H1 (cell line): ENCODE data around the gene ACVR2B. TPM values are rescaled to one million over a fixed set of nuclear protein-coding genes. Genes with fewer than 3 reads are reported as not detected.

ENCODE experiments used
- CTCF ChIA-PET: fragments of 300-600 bp; sonication (Branson Sonifier 250); formaldehyde crosslinking; loops from one replicate; lab custom pipeline; 2021; ENCODE audit not compliant: partially characterized antibody; lab: Charles Lee
- POLR2A ChIA-PET: fragments of 300-600 bp; sonication (Branson Sonifier 250); formaldehyde crosslinking; loops from one replicate; lab custom pipeline; 2021; ENCODE audit warnings: inconsistent platforms; ENCODE audit not compliant: partially characterized antibody; lab: Charles Lee
- DNase-seq, 2 experiments: peaks; one replicate each; pipeline versions ENCODE4 v3.0.0 to v3.0.0-alpha.2; 2010 to 2022; ENCODE audit warnings: low spot score in 2 of 2, low read depth in 1 of 2, mixed read lengths in 1 of 2
- FAIRE-seq: peaks from 2 replicates; lab custom pipeline; 2011; peaks lifted over from hg19 to GRCh38; lab: Jason Lieb, UNC
- H2AFZ ChIP-seq: 2 replicates; pipeline ENCODE4 v1.8.1; 2012; ENCODE audit warnings: low read length, inconsistent platforms
- H2AK5ac ChIP-seq: 2 replicates; pipeline ENCODE4 v1.6.1; 2013; ENCODE audit warnings: low read depth, low read length
- H2BK120ac ChIP-seq: replicated peaks from 2 replicates; pipeline ENCODE3; 2013; ENCODE audit warnings: low read depth, low read length, inconsistent platforms
- H2BK12ac ChIP-seq: 2 replicates; pipeline ENCODE4 v1.6.1; 2013; ENCODE audit warnings: low read depth, low read length
- H2BK15ac ChIP-seq: 2 replicates; pipeline ENCODE4 v1.6.1; 2013; ENCODE audit warnings: low read length
- H2BK20ac ChIP-seq: 2 replicates; pipeline ENCODE4 v1.6.1; 2013; ENCODE audit warnings: low read length
- H2BK5ac ChIP-seq: 2 replicates; pipeline ENCODE4 v1.6.1; 2013; ENCODE audit warnings: low read depth, low read length
- H3K14ac ChIP-seq: 2 replicates; pipeline ENCODE4 v1.6.1; 2013; ENCODE audit warnings: inconsistent platforms; ENCODE audit not compliant: insufficient read length
- H3K18ac ChIP-seq: 2 replicates; pipeline ENCODE4 v1.6.1; 2013; ENCODE audit warnings: low read length; ENCODE audit errors: extremely low read depth
- H3K23ac ChIP-seq: 2 replicates; pipeline ENCODE4 v1.6.1; 2013; ENCODE audit warnings: inconsistent platforms; ENCODE audit not compliant: insufficient read length
- H3K23me2 ChIP-seq: 2 replicates; pipeline ENCODE4 v1.6.1; 2013; ENCODE audit warnings: low read depth, low read length
- H3K27ac ChIP-seq: 2 replicates; pipeline ENCODE4 v1.6.1; 2011; ENCODE audit warnings: low read depth, low read length, inconsistent platforms
- H3K27me3 ChIP-seq, 4 experiments: replicated peaks in 1 of 4; 1 replicate in 1 of 4; 2 replicates in 3 of 4; pipeline versions ENCODE4 v1.6.1 to v1.8.1; 2011 to 2013; ENCODE audit warnings: low read length in 3 of 4, mild to moderate bottlenecking in 3 of 4, inconsistent platforms in 2 of 4, mixed read lengths in 2 of 4, moderate library complexity in 1 of 4; ENCODE audit not compliant: control insufficient read depth in 3 of 4, insufficient read depth in 3 of 4; ENCODE audit errors: extremely low read depth in 1 of 4
- H3K36me3 ChIP-seq, 4 experiments: 2 replicates each; pipeline versions ENCODE4 v1.6.1 to v1.8.1; 2011 to 2013; ENCODE audit warnings: mild to moderate bottlenecking in 4 of 4, low read length in 3 of 4, moderate library complexity in 2 of 4, control low read depth in 1 of 4, inconsistent platforms in 1 of 4; ENCODE audit not compliant: insufficient read depth in 4 of 4, control insufficient read depth in 2 of 4
- H3K4ac ChIP-seq: replicated peaks from 2 replicates; pipeline ENCODE3; 2013; ENCODE audit warnings: low read length, low read depth, mixed read lengths, inconsistent platforms; ENCODE audit not compliant: insufficient read length
- H3K4me1 ChIP-seq, 4 experiments: replicated peaks in 1 of 4; 1 replicate in 1 of 4; 2 replicates in 3 of 4; pipeline versions ENCODE4 v1.6.1 to v1.8.1; 2011 to 2013; ENCODE audit warnings: low read length in 3 of 4, inconsistent platforms in 2 of 4, mixed read lengths in 1 of 4; ENCODE audit not compliant: insufficient read depth in 4 of 4, control insufficient read depth in 3 of 4
- H3K4me2 ChIP-seq, 2 experiments: 2 replicates each; pipeline versions ENCODE4 v1.6.1 to v1.8.1; 2011 to 2013; ENCODE audit warnings: low read depth in 2 of 2, low read length in 2 of 2, control low read depth in 1 of 2, inconsistent platforms in 1 of 2, mild to moderate bottlenecking in 1 of 2; ENCODE audit not compliant: insufficient read depth in 1 of 2
- H3K4me3 ChIP-seq, 4 experiments: fragments of 200-600, 300-600 bp in 1 of 4; sonication (generic), shearing (Covaris generic), sonication (Bioruptor Twin) in 1 of 4; 2 replicates each; pipeline versions ENCODE4 v1.5.1 to v1.8.1; 2011 to 2016; ENCODE audit warnings: low read length in 4 of 4, low read depth in 3 of 4, control low read depth in 2 of 4, inconsistent platforms in 2 of 4, mild to moderate bottlenecking in 2 of 4, mixed read lengths in 1 of 4, moderate library complexity in 1 of 4; ENCODE audit not compliant: insufficient read depth in 2 of 4; ENCODE audit errors: extremely low read depth in 1 of 4
- H3K56ac ChIP-seq: replicated peaks from 2 replicates; pipeline ENCODE3; 2013; ENCODE audit warnings: low read depth, mild to moderate bottlenecking, mixed read lengths, low read length, inconsistent platforms; ENCODE audit not compliant: insufficient read length
- H3K79me1 ChIP-seq: 2 replicates; pipeline ENCODE4 v1.6.1; 2013; ENCODE audit warnings: low read depth, low read length, control low read depth
- H3K79me2 ChIP-seq, 2 experiments: 2 replicates each; pipeline versions ENCODE4 v1.6.1 to v1.8.1; 2012 to 2013; ENCODE audit warnings: low read length in 2 of 2, mild to moderate bottlenecking in 2 of 2, inconsistent platforms in 1 of 2; ENCODE audit not compliant: insufficient read depth in 2 of 2, control insufficient read depth in 1 of 2
- H3K9ac ChIP-seq, 4 experiments: replicated peaks in 1 of 4; 1 replicate in 1 of 4; 2 replicates in 3 of 4; pipeline versions ENCODE4 v1.6.1 to v1.8.1; 2011 to 2013; ENCODE audit warnings: low read depth in 3 of 4, low read length in 3 of 4, control low read depth in 2 of 4, mild to moderate bottlenecking in 2 of 4, moderate library complexity in 2 of 4, inconsistent platforms in 1 of 4; ENCODE audit errors: extremely low read depth in 1 of 4
- H3K9me3 ChIP-seq, 2 experiments: 2 replicates each; pipeline versions ENCODE4 v1.6.1 to v1.8.1; 2012 to 2013; ENCODE audit warnings: mild to moderate bottlenecking in 2 of 2, moderate library complexity in 2 of 2, control low read depth in 1 of 2, inconsistent platforms in 1 of 2, low read depth in 1 of 2, low read length in 1 of 2, mixed read lengths in 1 of 2; ENCODE audit not compliant: insufficient read depth in 2 of 2
- H4K20me1 ChIP-seq, 2 experiments: replicated peaks in 1 of 2; 2 replicates each; pipeline versions ENCODE3 to v1.8.1; 2011 to 2013; ENCODE audit warnings: inconsistent platforms in 2 of 2, low read length in 2 of 2, mild to moderate bottlenecking in 1 of 2; ENCODE audit not compliant: insufficient read depth in 2 of 2, control insufficient read depth in 1 of 2
- H4K5ac ChIP-seq: 2 replicates; pipeline ENCODE4 v1.6.1; 2013; ENCODE audit warnings: low read length, low read depth, mixed read lengths, inconsistent platforms; ENCODE audit not compliant: insufficient read length
- H4K8ac ChIP-seq: 2 replicates; pipeline ENCODE4 v1.8.0; 2013; ENCODE audit warnings: mild to moderate bottlenecking, moderate library complexity, low read length, inconsistent platforms; ENCODE audit not compliant: insufficient read depth; ENCODE audit errors: extremely low read depth
- H4K91ac ChIP-seq: replicated peaks from 2 replicates; pipeline ENCODE3; 2013; ENCODE audit warnings: low read length, mixed read lengths, inconsistent platforms; ENCODE audit not compliant: insufficient read length
- BCL11A ChIP-seq, 2 experiments: IDR thresholded peaks; one replicate each; pipeline ENCODE4 v1.6.1; 2011; ENCODE audit warnings: low read depth in 2 of 2, low read length in 2 of 2, mild to moderate bottlenecking in 2 of 2
- CBX5 ChIP-seq: fragments of 300-800, 300-1000 bp; sonication (generic); IDR thresholded peaks from 2 replicates; pipeline ENCODE4 v1.7.1; 2016; ENCODE audit warnings: antibody characterized with exemption, low read length, low read depth
- CHD2 ChIP-seq: IDR thresholded peaks from 2 replicates; pipeline ENCODE4 v1.6.1; 2012; ENCODE audit warnings: low read length, improper control_type of control experiment
- CREB1 ChIP-seq: IDR thresholded peaks from 2 replicates; pipeline ENCODE4 v1.6.1; 2012; ENCODE audit warnings: inconsistent platforms
- EP300 ChIP-seq, 2 experiments: IDR thresholded peaks; 1 replicate in 1 of 2; 2 replicates in 1 of 2; pipeline ENCODE4 v1.6.1; 2011 to 2012; ENCODE audit warnings: low read depth in 2 of 2, low read length in 2 of 2, mild to moderate bottlenecking in 2 of 2, borderline replicate concordance in 1 of 2, inconsistent platforms in 1 of 2, moderate library complexity in 1 of 2
- EZH2 ChIP-seq: fragments of 200-600 bp; sonication (generic); IDR thresholded peaks from 2 replicates; pipeline ENCODE4 v1.7.1; 2012; ENCODE audit warnings: low read depth, mild to moderate bottlenecking, moderate library complexity, low read length, inconsistent platforms; ENCODE audit not compliant: severe bottlenecking
- HDAC6 ChIP-seq: IDR thresholded peaks from one replicate; pipeline ENCODE4 v1.7.1; 2012; ENCODE audit warnings: low read depth, mild to moderate bottlenecking, inconsistent platforms, low read length, moderate library complexity
- JUN ChIP-seq: IDR thresholded peaks from 2 replicates; pipeline ENCODE4 v1.6.1; 2011; ENCODE audit warnings: low read depth, mild to moderate bottlenecking, improper control_type of control experiment, low read length
- PHF8 ChIP-seq: fragments of 200-600 bp; sonication (generic); conservative IDR thresholded peaks from 2 replicates; pipeline ENCODE4 v1.7.1; 2012; ENCODE audit warnings: low read depth, mild to moderate bottlenecking, inconsistent platforms, low read length, moderate library complexity
- POLR2AphosphoS5 ChIP-seq: IDR thresholded peaks from 2 replicates; pipeline ENCODE4 v1.6.1; 2011; ENCODE audit warnings: low read depth, low read length
- SAP30 ChIP-seq: fragments of 300-600 bp; sonication (generic); IDR thresholded peaks from 2 replicates; pipeline ENCODE4 v1.7.1; 2012; ENCODE audit warnings: low read length, moderate library complexity, mild to moderate bottlenecking, inconsistent platforms; ENCODE audit not compliant: insufficient read depth, insufficient replicate concordance
- YY1 ChIP-seq: IDR thresholded peaks from 2 replicates; pipeline ENCODE4 v1.6.1; 2011; ENCODE audit warnings: low read depth, mild to moderate bottlenecking, low read length
- WGBS, 2 experiments: shearing (Covaris generic) in 1 of 2; methylation state at CpG; one replicate each; pipeline versions ENCODE4 v1.1.6 to v1.1.7; 2013 to 2015; ENCODE audit warnings: low lambda C conversion rate in 2 of 2, mixed read lengths in 2 of 2, inconsistent platforms in 1 of 2, low coverage in 1 of 2, missing lambda C conversion rate in 1 of 2; ENCODE audit not compliant: insufficient replicate concordance in 2 of 2, insufficient coverage in 1 of 2, insufficient read length in 1 of 2; ENCODE audit errors: extremely low coverage in 1 of 2, missing lambda C conversion rate in 1 of 2; 5-methylcytosine and 5-hydroxymethylcytosine counted together
- polyA plus RNA-seq, 7 experiments: library from polyadenylated mRNA; depleted of rRNA in 3 of 7; stranded (reverse) in 5 of 7; unstranded in 2 of 7; fragments of >200 nt in 5 of 7; fragments of 200-250 nt in 2 of 7; gene quantifications; 1 replicate in 5 of 7; 2 replicates in 1 of 7; 4 replicates in 1 of 7; pipeline versions ENCODE4 v1.2.1 to v1.2.3, GENCODE V29; 2011 to 2013; ENCODE audit warnings: missing spikeins in 2 of 7, mixed read lengths in 2 of 7
- total RNA-seq: library from RNA; stranded (reverse); fragmentation: NEBNext Ultra II Directional; extraction: Animal tissue kit (Norgen Biotek cat#: 25700); gene quantifications from 2 replicates; pipeline ENCODE4 v1.2.1, GENCODE V29; 2021

The ACVR2B gene
- total and polyA plus RNA-seq, 2 of the 8 experiments (the other 6 are each of a cell fraction or from before 2014, with no cell fraction given) = 24.7 to 109 TPM

- Histone ChIP-seq H3K79me1 (peaks cover 4% of the 10 kb centered on the region), H3K4me2 (no peak overlapping the region), H2AFZ (no peak overlapping the region), H4K20me1 (peaks cover 0 to 2% of the 10 kb centered on the region in 2 experiments), H4K91ac (no peak overlapping the region), H2BK5ac (no peak overlapping the region), H3K9me3 (no peaks in the 10 kb centered on the region), H2BK120ac (no peak overlapping the region), H3K23me2 (no peaks in the 10 kb centered on the region), H4K8ac (no peak overlapping the region), H3K56ac (no peak overlapping the region), H3K4me1 (no peaks in the 10 kb centered on the region), H2AK5ac (no peak overlapping the region), H3K9ac (no peak overlapping the region), H3K79me2 (0 out of 4 replicates have a peak, but pooled peaks cover 0 to 5% of the 10 kb centered on the region in 2 experiments), H3K14ac (no peak overlapping the region), H2BK15ac (no peak overlapping the region), H3K23ac (no peak overlapping the region), H4K5ac (no peak overlapping the region), H3K4ac (no peak overlapping the region), H3K36me3 (peaks cover 0 to 9% (median 6%) of the 10 kb centered on the region in 4 experiments; a peak in 4 of 8 replicates), H3K4me3 (no peak overlapping the region), H3K27ac (no peak overlapping the region), H3K27me3 (no peaks in the 10 kb centered on the region), H2BK20ac (no peak overlapping the region), H2BK12ac (no peak overlapping the region), H3K18ac (no peak overlapping the region)
- CTCF ChIA-PET = interaction anchor here (1.0 to 3.7 kb wide), 7 partner anchors 11 to 172 kb away, joined by 3 to 22 read pairs (median 3); partner anchors contain the start of gene XYLB
- 82% methylated on average over 11 of the region's 11 CpGs; no CpG with 5 or more reads in 1 of the 2 experiments for WGBS, 2 experiments
- FAIRE-seq (no peak), DNase-seq (no peak)
- POLR2A ChIA-PET = interaction anchor here (0.6 kb wide), 1 partner anchor 129 kb away, joined by 4 read pairs; no protein-coding TSS in a partner anchor
- TF ChIP-seq EP300 (IDR thresholded peaks at IDR 0.05; ENCODE audit: borderline replicate concordance in 1 of 2, low read depth in 2 of 2, low read length in 2 of 2) (no peak), CHD2 (no peak), CREB1 (no peak), CBX5 (no peak), BCL11A (IDR thresholded peaks at IDR 0.05; ENCODE audit: low read depth in 2 of 2, low read length in 2 of 2) (no peak), SAP30 (no peak), PHF8 (no peak), HDAC6 (no peak), POLR2AphosphoS5 (no peak), YY1 (no peak), JUN (no peak), EZH2 (no peak)
These were observed 36.8 kb downstream of the ACVR2B start for GRCh38 chr3:38490281-38491030.
